Activated T-helper 1 cell treated with anti-CD3 and anti-CD28 coated beads, Interleukin-12 subunit alpha, Interleukin-12 subunit beta, Interleukin-2, Interleukin-4 antibody, amounts not matched to agents 30 ng/mL and 10 ng/mL and 1 ng/mL, durations not matched to agents 14 hours and 24 hours and 36 hours (primary cell): ENCODE measurements around the gene DNAH8. TPM values are rescaled to one million over a fixed set of nuclear protein-coding genes. Genes with fewer than 3 reads are reported as not detected.

Source experiments
- DNase-seq: peaks from one replicate; pipeline ENCODE4 v3.0.0; 2021; ENCODE audit warnings: low spot score
- H3K27ac Mint-ChIP-seq: one replicate; pipeline ENCODE4 v1.8.0; 2021; ENCODE audit warnings: mild to moderate bottlenecking, mixed read lengths
- H3K27me3 Mint-ChIP-seq: one replicate; pipeline ENCODE4 v1.8.0; 2022; ENCODE audit warnings: mild to moderate bottlenecking, moderate library complexity, mixed read lengths; ENCODE audit not compliant: insufficient read depth
- H3K36me3 Mint-ChIP-seq: one replicate; pipeline ENCODE4 v1.8.0; 2021; ENCODE audit warnings: low read depth, mixed read lengths
- H3K4me1 Mint-ChIP-seq: one replicate; pipeline ENCODE4 v1.8.0; 2021; ENCODE audit warnings: low read depth, mixed read lengths
- H3K4me3 Mint-ChIP-seq: one replicate; pipeline ENCODE4 v1.8.0; 2021; ENCODE audit warnings: mild to moderate bottlenecking, moderate library complexity, mixed read lengths
- H3K9me3 Mint-ChIP-seq: one replicate; pipeline ENCODE4 v1.8.0; 2021; ENCODE audit warnings: mixed read lengths
- intact Hi-C: fragments of 100-400 bp; cut with micrococcal nuclease; formaldehyde crosslinking; loops from one replicate; pipeline ENCODE4 v1.15.1; 2024
- total RNA-seq: library from RNA; stranded (reverse); gene quantifications from 2 replicates; pipeline ENCODE4 v1.2.3, GENCODE V29; 2022

The DNAH8 gene
- total RNA-seq, result 0.03 and 0.05 TPM in 2 replicates

- Mint-ChIP-seq H3K36me3 (peaks cover 2% of the 10 kb centered on the region), H3K27me3 (peaks cover 10% of the 10 kb centered on the region), H3K4me1 (peaks cover 42% of the 10 kb centered on the region), H3K4me3 (peak within 1 kb of the TSS; percentile 65), H3K27ac (peak within 1 kb of the TSS; percentile 76), H3K9me3 (no peaks in the 10 kb centered on the region)
- DNase-seq, result no peak
- intact Hi-C loops, result loop anchor here (2.0 kb wide), 1 partner anchor 74 kb away; no protein-coding TSS in a partner anchor
These were observed at the start of gene DNAH8 for GRCh38 chr6:38715016-38715689. Gene DNAH8 (plus strand): TSS chr6:38715311. CDS start chr6:38722810, 7,499 bp downstream.

DNA sequence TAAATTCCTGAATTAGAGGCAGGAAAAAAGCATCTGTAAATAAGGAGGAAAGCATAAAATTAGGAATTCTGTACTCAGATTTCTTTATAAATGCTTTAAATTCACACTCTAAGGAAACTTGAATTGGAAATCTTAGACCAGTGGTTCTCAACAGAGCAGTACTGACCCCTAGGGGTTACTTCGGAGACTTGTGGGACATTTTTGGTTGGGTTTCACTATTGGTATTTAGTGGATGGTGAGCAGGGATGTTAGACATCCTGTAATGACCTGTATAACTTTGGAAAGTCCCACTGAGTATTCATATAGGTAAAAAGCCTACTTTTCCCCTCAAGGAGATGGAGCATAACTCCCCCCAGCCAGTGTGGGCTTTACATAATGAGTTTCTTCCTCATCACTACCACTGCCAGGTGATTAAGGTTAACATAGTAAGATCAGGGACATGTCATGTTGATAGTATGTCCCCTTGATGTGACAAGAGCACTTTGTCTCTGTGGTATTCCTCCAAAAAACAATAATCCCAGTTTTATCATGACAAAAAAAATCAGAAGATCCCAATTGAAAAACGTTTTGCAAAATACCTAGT is 43.1 kb upstream of the DNAH8 start:
- intact Hi-C loops, result loop anchor here (1.0 to 10.0 kb wide), 7 partner anchors 31 to 1345 kb away; partner anchors contain the start of genes BTBD9 and GLO1
- Mint-ChIP-seq H3K27ac (peak overlapping the region; percentile 55), H3K9me3 (peaks cover 13% of the 10 kb centered on the region), H3K27me3 (no peaks in the 10 kb centered on the region), H3K4me3 (no peak overlapping the region), H3K4me1 (peaks cover 39% of the 10 kb centered on the region), H3K36me3 (peaks cover 26% of the 10 kb centered on the region)
- DNase-seq, result peak; percentile 16

GRCh38 chr6:38673397-38674165 is 41.5 kb upstream of the DNAH8 start:
- no peaks in the 10 kb centered on the region for H3K27me3 Mint-ChIP-seq
- no peak overlapping the region for H3K27ac Mint-ChIP-seq
- no peak for DNase-seq
- H3K4me3 Mint-ChIP-seq, result no peak overlapping the region
- intact Hi-C loops, result loop anchor here (2.0 to 10.0 kb wide), 4 partner anchors 29 to 1346 kb away; partner anchors contain the start of gene GLO1
- H3K36me3 Mint-ChIP-seq, result peaks cover 34% of the 10 kb centered on the region
- H3K9me3 Mint-ChIP-seq, result peaks cover 13% of the 10 kb centered on the region
- H3K4me1 Mint-ChIP-seq, result peaks cover 40% of the 10 kb centered on the region

DNA sequence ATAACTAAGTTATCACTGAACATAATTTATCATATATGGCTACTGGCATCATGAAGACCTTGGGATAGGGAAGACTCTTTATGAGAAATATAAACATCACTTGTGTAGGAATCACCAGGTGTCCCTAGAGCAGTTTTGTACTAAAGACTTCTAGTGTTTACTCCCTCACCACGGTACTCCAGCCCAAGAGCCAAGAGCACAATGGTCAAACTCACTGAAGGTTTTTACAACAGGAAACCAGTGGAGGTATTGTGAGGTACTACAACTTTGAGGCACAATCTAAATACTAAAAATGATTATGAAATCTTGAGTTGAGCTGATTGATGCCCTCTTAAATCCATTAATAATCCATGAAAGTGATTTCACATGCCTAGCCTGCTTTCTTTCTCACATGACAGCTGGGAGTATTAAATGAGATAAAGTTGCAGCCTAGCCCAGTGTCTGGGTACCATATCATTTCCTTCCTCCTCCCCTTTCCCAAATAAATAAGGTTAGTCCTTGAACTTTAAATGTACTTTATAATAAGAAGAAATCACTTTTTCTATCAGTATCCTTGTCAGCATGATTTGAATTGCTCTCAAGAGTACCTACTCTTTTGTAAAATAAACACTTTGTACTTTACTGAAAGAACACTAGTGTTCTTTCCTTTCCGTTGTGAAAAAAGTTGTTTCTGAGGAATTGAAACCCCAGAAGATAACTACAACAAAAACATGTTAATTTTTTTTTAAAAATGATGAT is 38.7 kb upstream of the DNAH8 start:
- intact Hi-C loops, result loop anchor here (10.0 kb wide), 1 partner anchor 642 kb away; no protein-coding TSS in a partner anchor
- H3K4me3 Mint-ChIP-seq, result no peak overlapping the region
- H3K4me1 Mint-ChIP-seq, result peaks cover 40% of the 10 kb centered on the region
- DNase-seq, result no peak
- H3K27ac Mint-ChIP-seq, result peak overlapping the region; percentile 58
- H3K27me3 Mint-ChIP-seq, result no peaks in the 10 kb centered on the region
- H3K36me3 Mint-ChIP-seq, result peaks cover 43% of the 10 kb centered on the region
- H3K9me3 Mint-ChIP-seq, result peaks cover 13% of the 10 kb centered on the region

- peaks cover 37% of the 10 kb centered on the region for H3K4me1 Mint-ChIP-seq
- no peak for DNase-seq
- peak overlapping the region; percentile 58 for H3K27ac Mint-ChIP-seq
- intact Hi-C loops, result loop anchor here (10.0 kb wide), 1 partner anchor 642 kb away; no protein-coding TSS in a partner anchor
- H3K4me3 Mint-ChIP-seq, result no peak overlapping the region
- H3K27me3 Mint-ChIP-seq, result no peaks in the 10 kb centered on the region
- peaks cover 47% of the 10 kb centered on the region for H3K36me3 Mint-ChIP-seq
- H3K9me3 Mint-ChIP-seq, result peaks cover 13% of the 10 kb centered on the region
These were observed 38.1 kb upstream of the DNAH8 start for GRCh38 chr6:38676974-38677544.

DNA sequence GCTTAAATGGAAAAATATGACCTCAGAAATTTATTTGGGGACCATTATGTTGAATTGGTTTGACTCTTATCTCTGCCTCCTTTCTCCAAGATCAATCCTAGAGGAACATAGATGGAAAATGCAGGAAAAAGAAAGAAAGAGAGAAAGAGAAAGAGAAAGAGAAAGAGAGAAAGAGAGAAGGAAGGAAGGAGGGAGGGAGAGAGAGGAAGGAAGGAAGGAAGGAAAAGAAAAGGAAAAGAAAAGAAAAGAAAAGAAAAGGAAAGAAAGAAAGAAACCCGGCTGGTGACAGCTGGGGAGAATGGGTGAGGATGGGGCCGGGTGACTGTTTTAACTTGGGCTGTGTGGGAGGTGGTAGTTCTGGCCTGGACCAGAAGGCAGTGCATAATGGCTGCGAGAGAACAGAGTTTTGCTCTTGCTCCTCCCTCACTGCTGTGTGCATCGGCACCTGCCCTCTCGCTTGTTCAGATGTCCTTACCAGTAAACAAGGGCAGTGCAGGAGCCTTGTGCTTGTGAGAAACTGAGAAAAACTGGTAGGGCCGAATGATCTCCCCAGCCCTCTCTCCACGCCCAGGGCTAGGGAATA is 36.8 kb upstream of the DNAH8 start:
- no peak for DNase-seq
- peaks cover 52% of the 10 kb centered on the region for H3K36me3 Mint-ChIP-seq
- H3K4me3 Mint-ChIP-seq, result no peak overlapping the region
- no peak overlapping the region for H3K27ac Mint-ChIP-seq
- intact Hi-C loops, result loop anchor here (10.0 kb wide), 1 partner anchor 643 kb away; no protein-coding TSS in a partner anchor
- H3K27me3 Mint-ChIP-seq, result no peaks in the 10 kb centered on the region
- H3K4me1 Mint-ChIP-seq, result peaks cover 28% of the 10 kb centered on the region
- H3K9me3 Mint-ChIP-seq, result peaks cover 13% of the 10 kb centered on the region

DNA sequence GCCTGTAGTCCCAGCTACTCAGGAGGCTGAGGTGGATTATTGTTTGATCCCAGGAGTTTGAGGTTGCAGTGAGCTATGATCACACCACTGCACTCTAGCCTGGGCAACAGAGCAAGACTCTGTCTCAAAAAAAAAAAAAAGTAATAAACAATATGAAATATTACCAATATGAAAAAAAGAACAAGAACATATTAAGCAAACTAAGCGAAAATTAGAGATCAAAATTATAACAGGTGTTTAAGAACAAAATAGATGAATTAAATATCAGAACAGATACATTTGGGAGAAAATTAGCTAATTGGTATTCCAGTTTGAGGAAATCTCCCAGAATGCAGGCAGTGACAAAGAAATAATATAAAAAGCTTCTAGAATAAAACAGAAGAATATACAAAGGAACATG is 35.4 kb upstream of the DNAH8 start:
- peaks cover 48% of the 10 kb centered on the region for H3K36me3 Mint-ChIP-seq
- no peaks in the 10 kb centered on the region for H3K27me3 Mint-ChIP-seq
- peaks cover 4% of the 10 kb centered on the region for H3K9me3 Mint-ChIP-seq
- intact Hi-C loops, result loop anchor here (10.0 kb wide), 1 partner anchor 645 kb away; no protein-coding TSS in a partner anchor
- no peak for DNase-seq
- peaks cover 14% of the 10 kb centered on the region for H3K4me1 Mint-ChIP-seq
- no peak overlapping the region for H3K27ac Mint-ChIP-seq
- no peak overlapping the region for H3K4me3 Mint-ChIP-seq

- Mint-ChIP-seq H3K27me3 (no peaks in the 10 kb centered on the region), H3K36me3 (peaks cover 33% of the 10 kb centered on the region), H3K4me1 (peaks cover 14% of the 10 kb centered on the region), H3K27ac (no peak overlapping the region), H3K4me3 (no peak overlapping the region), H3K9me3 (no peaks in the 10 kb centered on the region)
- intact Hi-C loops, result no loop called here
- no peak for DNase-seq
These were observed 33.3 kb upstream of the DNAH8 start for GRCh38 chr6:38681850-38682249.

- no peak overlapping the region for H3K4me3 Mint-ChIP-seq
- DNase-seq, result no peak
- peaks cover 27% of the 10 kb centered on the region for H3K4me1 Mint-ChIP-seq
- H3K9me3 Mint-ChIP-seq, result no peaks in the 10 kb centered on the region
- H3K27ac Mint-ChIP-seq, result no peak overlapping the region
- no peaks in the 10 kb centered on the region for H3K27me3 Mint-ChIP-seq
- peaks cover 29% of the 10 kb centered on the region for H3K36me3 Mint-ChIP-seq
- intact Hi-C loops, result no loop called here
These were observed 30.9 kb upstream of the DNAH8 start for GRCh38 chr6:38684237-38684636.

DNA sequence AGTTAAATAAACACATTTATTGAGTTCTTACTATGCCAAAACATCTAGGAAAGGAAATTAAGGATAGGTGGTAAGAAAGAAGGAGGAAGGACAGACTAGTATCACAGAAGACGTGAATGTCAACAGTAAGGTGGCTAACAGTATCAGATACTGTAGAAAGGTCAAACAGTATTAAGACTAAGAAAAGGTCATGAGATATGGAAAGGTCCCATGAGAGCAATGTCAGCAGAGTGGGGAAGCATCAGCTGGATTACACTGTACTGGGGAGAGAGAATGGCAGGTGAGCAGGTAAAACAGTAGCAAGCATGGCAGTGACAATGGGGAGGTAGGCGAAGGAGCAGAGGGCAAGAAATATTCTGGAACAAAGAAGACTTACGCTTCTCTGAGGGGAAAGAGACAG is 30.2 kb upstream of the DNAH8 start:
- Mint-ChIP-seq H3K27ac (no peak overlapping the region), H3K27me3 (no peaks in the 10 kb centered on the region)

GRCh38 chr6:38686270-38687042 is 28.7 kb upstream of the DNAH8 start:
- H3K9me3 Mint-ChIP-seq, result no peaks in the 10 kb centered on the region
- no peak overlapping the region for H3K27ac Mint-ChIP-seq
- H3K36me3 Mint-ChIP-seq, result peaks cover 24% of the 10 kb centered on the region
- H3K4me3 Mint-ChIP-seq, result no peak overlapping the region
- no peak for DNase-seq
- H3K4me1 Mint-ChIP-seq, result peaks cover 35% of the 10 kb centered on the region
- intact Hi-C loops, result no loop called here
- H3K27me3 Mint-ChIP-seq, result no peaks in the 10 kb centered on the region

More for the DNA sequence above, 30.2 kb upstream of the DNAH8 start:
- intact Hi-C loops, result no loop called here
- Mint-ChIP-seq H3K4me3 (no peak overlapping the region), H3K4me1 (peaks cover 31% of the 10 kb centered on the region), H3K36me3 (peaks cover 26% of the 10 kb centered on the region), H3K9me3 (no peaks in the 10 kb centered on the region)
- DNase-seq, result no peak
